ENCODE data around the gene JARID2. TPM values are rescaled to one million over a fixed set of nuclear protein-coding genes. Genes with fewer than 3 reads are reported as not detected.

JARID2 gene
- total and polyA plus RNA-seq, 10 of the 15 experiments (the other 5 are each of a cell fraction or from before 2014, with no cell fraction given) = 4.2 to 21.6 (median 11.7) TPM

- BruUV-seq (replicated peaks) = no TSS peak
- H3K27me3 ChIP-seq (replicated peaks in 1 of 2; ENCODE audit: control insufficient read depth in 2 of 2, insufficient read depth in 2 of 2, low read length in 1 of 2) = no peaks in the 10 kb centered on the region
Observed at GRCh38 chr6:15403094-15403755, 157.4 kb downstream of the JARID2 start.

More at GRCh38 chr6:15403094-15403755, 157.4 kb downstream of the JARID2 start:
- H3K4me1 ChIP-seq (ENCODE audit: control insufficient read depth, insufficient read depth, low read length) = peaks cover 22% of the 10 kb centered on the region
- peak; percentile 23 for ATAC-seq
- POLR2A ChIA-PET = interaction anchor here (0.6 to 2.7 kb wide), 8 partner anchors 13 to 1499 kb away, joined by 4 to 9 read pairs (median 5); no protein-coding TSS in a partner anchor
- peak overlapping the region; percentile 13 for H3K27ac ChIP-seq (ENCODE audit: control insufficient read depth, insufficient read depth)
- no peaks in the 10 kb centered on the region for H3K9me3 ChIP-seq (replicated peaks; ENCODE audit: control insufficient read depth, insufficient read depth, low read length)
- no peak overlapping the region for H3K9ac ChIP-seq (ENCODE audit: control insufficient read depth, insufficient read depth, low read length)
- peaks cover 3% of the 10 kb centered on the region; the same call in 1 of the 2 replicates for H4K20me1 ChIP-seq (ENCODE audit: control insufficient read depth, insufficient read depth)
- TF ChIP-seq IRF5 (IDR thresholded peaks at IDR 0.05; ENCODE audit: borderline replicate concordance) (no peak), NFIC (IDR thresholded peaks at IDR 0.05; ENCODE audit: low read depth, low read length) (peak; percentile 1; the same call in 1 of the 2 replicates), EGR1 (IDR thresholded peaks at IDR 0.05; ENCODE audit: borderline replicate concordance in 1 of 2, low read depth in 2 of 2, low read length in 2 of 2) (0 out of 3 replicates have a peak, but pooled peaks of 1 of the 2 experiments have one; percentile 29), RUNX3 (IDR thresholded peaks at IDR 0.05; ENCODE audit: low read length) (peak; percentile 31), ZBTB40 (IDR thresholded peaks at IDR 0.05; ENCODE audit: borderline replicate concordance) (peak; percentile 60; the same call in 1 of the 2 replicates)
- no peak for DNase-seq (ENCODE audit: low read depth, low spot score)
- H3K36me3 ChIP-seq (ENCODE audit: control insufficient read depth in 2 of 2, insufficient read depth in 2 of 2, low read length in 1 of 2) = no peaks in the 10 kb centered on the region
- no peak for FAIRE-seq
- no peak overlapping the region for H2AFZ ChIP-seq (ENCODE audit: control insufficient read depth, low read depth, low read length)
- intact Hi-C loops (cut with micrococcal nuclease; ENCODE audit: unreplicated experiment) (no loop called here), in situ Hi-C loops (cut with MboI) (no loop called here)
- CTCF ChIA-PET = interaction anchor here (0.9 to 2.5 kb wide), 7 partner anchors 10 to 75 kb away, joined by 3 to 10 read pairs (median 5); no protein-coding TSS in a partner anchor
- H3K79me2 ChIP-seq (ENCODE audit: control insufficient read depth, insufficient read depth, low read length) = peaks cover 93% of the 10 kb centered on the region
- H3K4me3 ChIP-seq = no peak overlapping the region
- WGBS (ENCODE audit: insufficient coverage, insufficient replicate concordance, low lambda C conversion rate, missing lambda C conversion rate) = 83% methylated on average over 6 of the region's 6 CpGs
- no peak overlapping the region for H3K4me2 ChIP-seq (ENCODE audit: control insufficient read depth, insufficient read depth)
- RAD21 ChIA-PET (ENCODE audit: unreplicated experiment) = interaction anchor here (0.7 to 2.7 kb wide), 6 partner anchors 10 to 44 kb away, joined by 3 to 12 read pairs (median 4); no protein-coding TSS in a partner anchor
- SMC1A ChIA-PET (ENCODE audit: uncharacterized antibody, unreplicated experiment) = interaction anchor here (0.8 to 7.4 kb wide), 14 partner anchors 8 to 137 kb away, joined by 3 to 111 read pairs (median 6); no protein-coding TSS in a partner anchor
